NCI-H187 (cell line): Measurements from ENCODE around the gene CTDSPL.
"Not testable (repeated sequence)": the region's sequence is repeated elsewhere in the genome, so short reads cannot be mapped to it uniquely, and the experiment has no call there.

Experiments
- DNase-seq, 2 experiments: peaks; one replicate each; lab custom pipeline; 2025; lab: John Stamatoyannopoulos, UW

Gene CTDSPL

GRCh38 chr3:38019658-38020341 lies 158.1 kb downstream of the CTDSPL start:
- no peak for DNase-seq

- no peak for DNase-seq
Observed at GRCh38 chr3:38020342-38020726, 158.7 kb downstream of the CTDSPL start.

DNA sequence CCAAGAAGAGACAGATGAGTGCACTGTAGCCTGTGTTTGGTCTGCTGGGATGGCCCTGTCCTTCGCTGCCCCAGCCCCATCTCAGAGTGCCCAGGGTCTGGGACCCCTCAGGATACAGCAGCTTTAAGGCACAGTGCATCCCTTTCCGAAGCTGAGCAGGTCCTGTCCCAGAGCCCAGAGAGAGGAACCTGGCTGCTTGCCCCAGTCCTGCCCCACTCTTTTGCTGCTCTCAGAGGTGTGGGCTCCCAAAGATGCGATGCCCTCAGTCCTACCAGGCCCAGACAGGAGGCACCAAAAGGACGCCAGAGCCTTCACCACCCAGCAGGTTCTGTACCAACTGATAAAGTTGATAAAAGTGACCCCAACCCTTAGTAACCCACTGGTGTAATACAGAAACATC lies 159.5 kb downstream of the CTDSPL start:
- DNase-seq: no peak

GRCh38 chr3:38022301-38022700 lies 160.6 kb downstream of the CTDSPL start:
- DNase-seq: no peak

GRCh38 chr3:38022896-38023709 lies 161.4 kb downstream of the CTDSPL start:
- no peak for DNase-seq

- no peak for DNase-seq
Observed at GRCh38 chr3:38026856-38027255, 165.2 kb downstream of the CTDSPL start.

DNA sequence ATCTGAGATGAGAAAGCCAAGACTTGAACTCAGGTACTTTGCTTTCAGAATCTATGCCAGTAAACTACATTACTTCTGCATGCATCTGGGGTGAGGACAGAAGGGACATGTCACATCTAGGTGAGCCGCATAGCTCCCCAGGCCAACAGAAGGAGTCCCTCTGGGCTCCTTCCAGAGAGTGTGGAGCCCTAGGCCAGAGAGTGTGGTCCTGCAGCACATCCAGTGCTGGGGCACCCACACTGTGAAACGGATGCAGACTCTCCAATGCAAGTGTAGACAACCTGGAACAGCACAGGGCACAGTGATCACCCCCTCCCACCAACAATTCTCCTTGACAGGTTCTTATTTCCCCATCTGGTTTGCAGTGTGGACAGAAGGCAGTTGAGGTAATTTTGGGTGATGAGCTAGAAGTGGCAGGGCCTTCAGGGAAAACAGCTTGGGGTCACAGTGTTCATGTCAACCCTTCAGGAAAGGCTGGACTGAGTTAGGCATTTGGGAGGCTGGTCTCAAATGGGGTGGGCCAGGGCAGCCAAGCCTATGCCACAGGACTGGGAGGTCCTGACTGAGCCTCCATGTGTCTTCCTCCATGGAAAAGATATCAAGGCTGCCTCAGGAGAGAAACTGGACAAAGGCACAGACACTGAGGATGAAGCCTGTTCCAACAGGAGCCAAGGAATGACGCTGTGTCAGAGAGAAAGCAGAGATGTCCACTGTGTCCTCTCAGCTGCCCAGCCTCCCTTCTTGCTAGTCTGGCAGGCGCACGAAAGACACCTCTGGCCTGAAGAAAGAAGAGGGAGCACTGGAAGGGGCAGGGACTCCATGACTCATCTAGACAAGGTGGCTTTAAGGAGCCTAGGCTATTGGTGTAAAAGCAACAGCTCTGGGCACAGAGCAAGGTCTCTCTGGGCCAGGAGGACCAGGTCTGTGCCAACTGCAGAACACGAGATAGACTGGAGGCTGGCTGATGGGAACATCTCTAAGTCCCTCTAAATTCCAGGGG lies 166.1 kb downstream of the CTDSPL start:
- DNase-seq: no peak

GRCh38 chr3:38028621-38029361 lies 167.1 kb downstream of the CTDSPL start:
- DNase-seq: no peak

DNA sequence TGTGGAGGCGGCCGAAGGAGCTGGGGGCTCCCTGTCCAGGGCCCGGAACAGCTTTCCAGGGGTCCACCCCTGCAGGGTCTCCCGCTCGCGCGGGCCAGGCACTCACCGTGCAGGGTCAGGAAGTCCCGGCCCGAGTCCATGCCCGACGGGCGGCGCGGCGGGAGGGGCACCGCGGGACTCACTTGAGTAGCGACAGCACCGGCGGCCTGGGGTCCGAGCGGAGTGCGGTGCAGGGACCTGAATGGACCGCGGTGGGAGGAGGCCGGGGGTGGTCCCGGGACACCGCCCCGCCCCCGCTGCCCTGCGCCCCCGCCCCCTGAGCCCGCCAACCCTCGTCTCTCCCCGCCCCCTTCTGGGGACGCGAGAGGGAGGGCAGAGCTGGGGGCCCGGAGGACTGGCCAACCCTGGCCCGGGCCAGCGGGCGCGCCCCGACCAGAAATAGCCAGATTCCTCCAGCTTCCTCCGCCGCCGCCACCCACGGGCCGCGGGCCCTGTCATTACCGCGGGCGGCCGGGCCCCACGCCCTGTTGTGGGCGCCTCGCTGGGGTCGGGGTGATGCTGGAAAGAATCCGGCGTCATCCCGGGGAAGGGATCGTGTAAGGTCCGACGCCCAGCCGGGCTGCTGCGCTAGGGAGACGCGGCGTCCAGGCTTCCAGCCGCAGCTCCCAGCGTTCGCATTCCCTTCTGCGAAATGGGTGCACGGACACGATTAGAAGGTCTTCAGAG lies 167.9 kb downstream of the CTDSPL start, which contains the start of gene PLCD1:
TSS of gene PLCD1 (minus strand) at position 243 of the 726 bp plus-strand sequence. CDS start at position 140, 103 bp downstream.
- no peak for DNase-seq

GRCh38 chr3:38030126-38031021 lies 168.7 kb downstream of the CTDSPL start:
- no peak for DNase-seq

DNA sequence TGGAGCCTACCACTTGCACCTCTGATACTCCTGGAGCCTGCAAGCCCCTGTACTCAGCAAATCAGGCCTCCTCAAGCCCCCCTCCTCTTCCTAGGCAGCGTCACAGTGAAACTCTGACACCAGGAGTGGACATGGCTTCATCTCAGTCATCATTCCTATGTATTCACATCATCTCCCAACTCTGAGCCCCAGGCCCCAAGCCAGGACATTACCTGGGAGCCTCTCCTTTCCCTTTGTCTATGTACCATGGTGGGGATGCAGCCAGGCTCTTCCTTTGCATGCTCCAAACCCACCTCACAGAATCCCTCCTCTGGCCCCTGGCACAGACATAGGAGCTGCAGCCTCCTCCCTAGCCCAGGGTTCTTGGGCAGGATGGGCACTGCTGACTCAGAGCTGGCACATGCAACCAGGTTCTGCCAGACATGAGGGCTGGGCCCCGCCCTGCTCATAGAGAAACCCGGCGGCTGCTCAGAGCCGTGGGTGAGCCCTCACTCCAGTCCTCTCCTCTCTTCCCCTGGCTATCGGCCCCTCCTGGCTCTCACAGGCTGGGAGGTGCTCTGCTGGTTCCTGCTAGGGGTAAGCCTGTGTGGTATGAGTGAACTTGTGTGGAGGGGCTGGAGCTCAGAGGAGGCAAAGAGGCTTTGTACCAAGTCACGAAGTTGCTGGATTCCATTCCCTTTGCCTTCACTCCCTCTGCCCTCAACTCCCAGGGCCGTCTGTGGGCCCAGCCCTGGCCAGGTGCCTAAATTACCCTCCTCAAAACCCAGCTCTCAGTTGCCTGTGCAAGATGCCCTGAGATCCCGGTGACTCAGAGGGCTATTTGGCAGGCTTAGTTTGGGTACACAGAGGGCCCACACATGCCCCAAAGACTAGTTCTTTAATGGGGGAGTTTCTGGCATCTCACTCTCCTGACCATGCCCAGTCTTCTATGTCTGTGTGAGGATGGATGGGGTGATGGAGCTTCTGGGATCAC lies 169.6 kb downstream of the CTDSPL start:
- DNase-seq: no peak

DNA sequence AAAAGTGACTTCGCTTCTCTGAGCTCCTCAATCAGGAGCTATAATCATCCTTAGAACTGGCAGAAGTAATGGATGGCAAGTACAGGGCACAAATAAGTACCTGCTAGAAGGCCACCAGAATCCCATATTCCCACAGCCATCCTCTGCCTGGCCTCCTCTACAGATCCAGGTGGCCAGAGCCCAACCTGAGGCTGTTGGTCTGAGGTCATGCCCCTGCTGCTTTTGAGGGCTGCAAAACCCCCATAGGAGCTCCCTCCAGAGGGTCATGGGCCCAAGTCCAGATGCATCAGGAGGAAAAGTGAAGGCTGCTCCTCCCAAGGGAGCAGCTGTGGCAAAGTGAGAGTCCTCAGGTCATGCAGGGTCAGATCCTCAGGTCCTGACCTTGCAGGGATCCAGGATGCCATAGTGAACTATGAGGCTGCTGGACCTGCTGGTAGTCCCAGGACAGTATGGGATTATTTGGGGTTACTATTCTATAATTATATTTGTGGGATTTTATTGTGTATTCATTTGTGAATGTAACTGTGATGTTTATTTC lies 170.7 kb downstream of the CTDSPL start:
- DNase-seq: no peak

GRCh38 chr3:38033586-38033985 lies 171.9 kb downstream of the CTDSPL start:
- not testable (repeated sequence) for DNase-seq
